Measurements from ENCODE around the gene SIK3. TPM values are rescaled to one million over a fixed set of nuclear protein-coding genes. Genes with fewer than 3 reads are reported as not detected.

SIK3 gene
- total RNA-seq, 2 donors from 2014 or later: 88.7 to 111 TPM

DNA sequence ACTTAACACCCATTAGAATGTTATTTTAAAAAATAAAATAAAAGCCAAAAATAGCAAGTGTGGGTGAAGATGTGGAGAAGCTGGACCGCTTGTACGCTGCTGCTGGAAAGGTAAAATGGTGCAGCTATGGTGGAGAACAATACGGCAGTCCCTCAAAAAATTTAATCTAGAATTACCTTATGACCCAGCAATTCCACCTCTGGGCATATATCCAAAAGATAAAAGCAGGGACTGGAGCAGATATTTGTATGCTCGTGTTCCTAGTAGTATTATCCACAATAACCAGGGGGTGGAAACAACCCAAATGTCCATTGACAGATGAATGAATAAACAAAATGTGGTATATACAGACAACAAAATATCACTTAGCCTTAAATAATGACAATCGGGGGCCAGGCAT, 300.4 kb downstream of the SIK3 start:
- peaks cover 6 to 16% of the 10 kb centered on the region in 2 donors for H3K27me3 Mint-ChIP-seq
- DNase-seq (ENCODE audit: low spot score) (no peak), ATAC-seq (no peak)
- no peak overlapping the region for H3K27ac Mint-ChIP-seq
- H3K9me3 Mint-ChIP-seq: no peaks in the 10 kb centered on the region
- H3K4me1 Mint-ChIP-seq (ENCODE audit: low read depth in 2 of 2): peaks cover 0 to 3% of the 10 kb centered on the region in 2 donors
- no peak overlapping the region for H3K4me3 Mint-ChIP-seq
- no peaks in the 10 kb centered on the region for H3K36me3 Mint-ChIP-seq

DNA sequence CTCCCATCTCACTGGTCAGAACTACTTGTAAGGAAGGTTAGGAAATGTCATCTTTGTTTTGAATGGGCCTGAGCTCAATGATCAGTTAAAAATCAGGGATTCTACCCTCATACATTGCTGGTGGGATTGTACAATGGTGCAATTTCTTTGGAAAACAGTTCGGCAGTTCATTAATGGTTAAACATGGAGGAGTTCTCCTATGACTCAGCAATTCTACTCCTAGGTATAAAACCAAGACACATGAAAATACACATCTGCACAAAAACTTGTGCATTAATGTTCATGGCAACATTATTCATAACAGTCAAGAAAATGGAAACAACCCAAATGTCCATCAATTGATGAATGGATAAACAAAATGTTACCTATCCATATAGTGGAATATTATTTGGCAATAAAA, 301.7 kb downstream of the SIK3 start:
- Mint-ChIP-seq H3K9me3 (no peaks in the 10 kb centered on the region), H3K36me3 (no peaks in the 10 kb centered on the region), H3K27ac (no peak overlapping the region), H3K27me3 (peaks cover 2 to 12% of the 10 kb centered on the region in 2 donors), H3K4me3 (no peak overlapping the region), H3K4me1 (ENCODE audit: low read depth in 2 of 2) (peaks cover 0 to 3% of the 10 kb centered on the region in 2 donors)
- no peak for DNase-seq (ENCODE audit: low spot score)
- no peak for ATAC-seq

DNA sequence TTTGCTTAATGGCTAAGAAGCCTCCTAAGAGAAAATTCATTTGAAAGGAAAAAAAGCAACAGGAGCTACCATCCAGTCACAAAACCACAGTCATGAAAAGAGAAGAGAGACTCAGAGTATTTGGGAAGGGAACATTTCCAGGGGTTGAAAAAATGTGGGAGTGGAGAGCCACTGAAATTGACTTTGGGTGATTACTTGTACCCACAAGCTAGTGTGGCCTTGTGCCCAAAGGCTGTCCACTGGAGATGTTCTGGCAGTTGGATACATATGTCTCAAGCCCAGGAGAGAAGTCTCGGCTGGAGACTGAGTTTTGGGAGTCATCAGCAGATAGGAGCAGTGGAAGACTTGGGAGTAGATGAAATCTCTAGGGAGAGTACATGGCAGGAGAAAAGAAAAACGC, 303.4 kb downstream of the SIK3 start:
- Mint-ChIP-seq H3K36me3 (no peaks in the 10 kb centered on the region), H3K27ac (no peak overlapping the region), H3K9me3 (no peaks in the 10 kb centered on the region), H3K4me1 (ENCODE audit: low read depth in 2 of 2) (peaks cover 6 to 10% of the 10 kb centered on the region in 2 donors), H3K27me3 (peaks cover 2 to 5% of the 10 kb centered on the region in 2 donors), H3K4me3 (no peak overlapping the region)
- no peak for ATAC-seq
- DNase-seq (ENCODE audit: low spot score): no peak

DNA sequence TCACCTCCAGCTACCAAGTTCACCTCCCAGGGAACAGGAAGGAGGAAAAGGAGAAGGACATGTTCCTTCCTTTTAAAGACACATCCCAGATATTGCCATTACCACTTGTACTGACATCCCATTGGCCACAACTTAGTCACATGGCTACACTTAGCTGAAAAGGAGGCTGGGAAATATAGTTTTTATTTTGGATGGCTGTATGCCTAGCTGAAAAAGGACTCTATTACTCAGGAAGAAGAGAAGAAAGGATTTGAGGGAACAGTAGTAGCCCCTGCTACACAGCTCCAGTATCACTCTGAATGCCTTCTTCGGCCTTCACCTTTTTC, 304.5 kb downstream of the SIK3 start:
- Mint-ChIP-seq H3K36me3 (no peaks in the 10 kb centered on the region), H3K4me1 (ENCODE audit: low read depth in 2 of 2) (peaks cover 7 to 10% of the 10 kb centered on the region in 2 donors), H3K4me3 (no peak overlapping the region), H3K27ac (no peak overlapping the region), H3K27me3 (peaks cover 0 to under 1% of the 10 kb centered on the region in 2 donors), H3K9me3 (no peaks in the 10 kb centered on the region)
- ATAC-seq: no peak
- DNase-seq (ENCODE audit: low spot score): no peak

Other genes with a start within 250 kb of the SIK3 start
- gene PAFAH1B2, start 45.9 kb upstream of the SIK3 start, total RNA-seq: 10 to 100 TPM; 60.6 to 76.7 TPM
- gene SIDT2, start 80.3 kb upstream of the SIK3 start, total RNA-seq: 10 to 100 TPM; 23.1 to 30.3 TPM
- 1 to 10 TPM; 4.8 to 7.4 TPM for gene TAGLN, start 100.9 kb upstream of the SIK3 start, total RNA-seq
- 100 to 1,000 TPM; 140 to 206 TPM for gene PCSK7, start 133.6 kb upstream of the SIK3 start, total RNA-seq
- gene RNF214, start 134.2 kb upstream of the SIK3 start, total RNA-seq: 10 to 100 TPM; 18.9 to 21.6 TPM
- gene BACE1-AS, start 192.9 kb upstream of the SIK3 start, total RNA-seq: 1 to 10 TPM; 4.2 to 6.9 TPM
- gene BACE1, start 217.8 kb upstream of the SIK3 start, total RNA-seq: under 1 TPM; 0.21 to 0.89 TPM
- gene CEP164, start 229.4 kb upstream of the SIK3 start, total RNA-seq: 10 to 100 TPM; 30.1 to 60.8 TPM

Measured in natural killer cell treated with Interleukin-12 subunit alpha and Interleukin-12 subunit beta and Interleukin-15 and Interleukin-18, amount 100 ng/mL, for 72 hours (primary cell).